ENCODE data around the gene HERPUD1.
"Not testable (repeated sequence)": the region's sequence is repeated elsewhere in the genome, so short reads cannot be mapped to it uniquely, and the experiment has no call there.

The HERPUD1 gene

GRCh38 chr16:56961851-56962281 is 29.9 kb downstream of the HERPUD1 start, which contains the start of gene CETP:
Gene CETP (plus strand): TSS chr16:56961950. CDS start chr16:56961980, 30 bp downstream.
- DNase-seq = no peak

- DNase-seq = no peak
These were observed 32.6 kb downstream of the HERPUD1 start for GRCh38 chr16:56964243-56965148.

GRCh38 chr16:56965149-56966092 is 33.5 kb downstream of the HERPUD1 start:
- no peak for DNase-seq

- DNase-seq = no peak
These were observed 34.1 kb downstream of the HERPUD1 start for GRCh38 chr16:56966093-56966475.

GRCh38 chr16:56967733-56968132 is 35.8 kb downstream of the HERPUD1 start:
- DNase-seq = no peak

- no peak for DNase-seq
These were observed 37.8 kb downstream of the HERPUD1 start for GRCh38 chr16:56969769-56970168.

GRCh38 chr16:56970934-56971767 is 39.2 kb downstream of the HERPUD1 start:
- no peak for DNase-seq

- DNase-seq = no peak
These were observed 39.8 kb downstream of the HERPUD1 start for GRCh38 chr16:56971768-56972043.

- no peak for DNase-seq
These were observed 40.7 kb downstream of the HERPUD1 start for GRCh38 chr16:56972403-56973293.

GRCh38 chr16:56973294-56973689 is 41.4 kb downstream of the HERPUD1 start:
- no peak for DNase-seq

GRCh38 chr16:56973899-56974298 is 42.0 kb downstream of the HERPUD1 start:
- DNase-seq = not testable (repeated sequence)

- DNase-seq = no peak
These were observed 42.8 kb downstream of the HERPUD1 start for GRCh38 chr16:56974549-56975300.

- no peak for DNase-seq
These were observed 43.8 kb downstream of the HERPUD1 start for GRCh38 chr16:56975714-56976113.

GRCh38 chr16:56977216-56977615 is 45.3 kb downstream of the HERPUD1 start:
- DNase-seq = no peak

GRCh38 chr16:56977823-56978430 is 46.0 kb downstream of the HERPUD1 start:
- DNase-seq = no peak

- DNase-seq = no peak
These were observed 48.2 kb downstream of the HERPUD1 start for GRCh38 chr16:56980201-56980535.

GRCh38 chr16:56980792-56981724 is 49.1 kb downstream of the HERPUD1 start:
- no peak for DNase-seq

- DNase-seq = no peak
These were observed 49.9 kb downstream of the HERPUD1 start for GRCh38 chr16:56981729-56982271.

GRCh38 chr16:56982695-56983094 is 50.8 kb downstream of the HERPUD1 start:
- DNase-seq = no peak
